Measurements from ENCODE around the gene RFX6.

Gene RFX6

GRCh38 chr6:116974526-116975316 is 97.7 kb downstream of the RFX6 start:
- no peak for DNase-seq

DNA sequence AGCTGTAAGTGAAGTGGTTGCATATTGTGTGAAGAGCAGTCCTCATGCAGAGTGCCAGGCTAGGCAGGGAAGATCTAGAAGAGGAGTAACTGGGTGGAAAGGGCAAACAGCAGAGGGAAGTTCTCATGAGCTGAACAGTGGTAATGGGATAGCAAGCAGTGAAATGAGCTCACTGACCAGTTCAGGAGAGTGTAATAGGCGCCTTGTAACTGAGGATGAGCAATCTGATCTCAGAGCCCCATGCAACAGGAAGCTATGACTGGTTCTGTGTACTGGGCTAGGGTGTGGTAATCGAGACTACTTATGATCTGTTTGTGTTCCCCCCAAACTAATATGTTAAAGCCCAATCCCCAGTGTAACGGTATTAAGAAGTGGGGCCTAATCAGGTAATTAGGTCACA is 98.6 kb downstream of the RFX6 start:
- DNase-seq: no peak

GRCh38 chr6:116979560-116979959 is 102.5 kb downstream of the RFX6 start:
- no peak for DNase-seq
